GM21360 (cell line): ENCODE results near the gene FRMPD4.

Experiments
- ATAC-seq: cut with Tn5 transposase; IDR thresholded peaks from one replicate; pipeline ENCODE4 v1.9.1; 2021; ENCODE audit warnings: mild to moderate bottlenecking, moderate library complexity; ENCODE audit not compliant: unreplicated experiment

Gene FRMPD4

DNA sequence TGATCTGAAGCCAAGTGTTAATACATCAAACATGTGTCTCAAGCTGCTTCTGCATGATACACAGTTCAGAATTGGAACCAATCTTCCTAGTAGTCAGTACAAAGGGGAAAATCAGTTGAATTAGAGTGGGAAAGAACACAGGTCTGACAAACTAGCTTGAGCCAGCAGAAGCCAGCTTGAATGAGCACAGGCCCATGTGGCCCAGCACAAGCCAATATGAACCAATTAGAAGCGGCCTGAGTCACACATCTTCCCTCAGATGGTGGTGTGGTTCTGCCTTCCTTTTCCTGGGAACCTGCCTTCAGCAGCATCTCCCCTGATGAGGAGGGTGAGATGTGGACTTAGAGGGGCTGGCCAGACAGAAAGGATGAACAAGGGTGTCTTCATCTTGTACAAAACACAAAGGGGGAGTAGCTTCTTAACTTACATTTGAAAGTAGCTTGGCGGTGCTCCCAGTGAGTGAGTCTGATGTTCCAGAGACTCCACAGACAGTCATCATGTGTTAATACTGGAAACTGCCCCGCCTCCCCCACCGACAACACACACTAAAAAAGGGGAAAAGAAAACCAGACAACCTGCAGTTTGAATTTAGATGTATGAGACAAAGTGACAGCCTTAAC lies 72.0 kb downstream of the FRMPD4 start:
- no peak for ATAC-seq

GRCh38 chrX:12210971-12211370 lies 72.7 kb downstream of the FRMPD4 start:
- ATAC-seq: no peak

DNA sequence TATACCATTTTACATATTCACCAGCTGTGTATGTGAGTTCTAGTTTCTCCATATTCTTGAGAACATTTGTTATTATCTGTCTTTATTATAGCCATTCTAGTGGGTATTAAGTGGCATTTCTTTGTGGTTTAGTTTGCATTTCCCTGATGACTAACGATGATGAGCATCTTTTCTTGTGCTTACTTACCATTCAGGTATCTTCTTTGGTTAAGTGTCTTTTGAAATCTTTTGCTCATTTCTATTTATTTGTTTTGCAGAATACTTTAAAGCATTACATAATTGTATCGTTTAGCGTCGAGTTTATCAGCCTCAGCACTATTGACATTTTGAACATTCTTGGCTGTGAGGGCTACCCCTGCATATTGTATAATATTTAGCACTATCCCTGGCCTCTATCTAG lies 85.4 kb downstream of the FRMPD4 start:
- no peak for ATAC-seq

- no peak for ATAC-seq
Observed at GRCh38 chrX:12225107-12225506, 86.8 kb downstream of the FRMPD4 start.

- no peak for ATAC-seq
Observed at GRCh38 chrX:12227412-12228041, 89.3 kb downstream of the FRMPD4 start.

GRCh38 chrX:12228862-12229261 lies 90.6 kb downstream of the FRMPD4 start:
- no peak for ATAC-seq

DNA sequence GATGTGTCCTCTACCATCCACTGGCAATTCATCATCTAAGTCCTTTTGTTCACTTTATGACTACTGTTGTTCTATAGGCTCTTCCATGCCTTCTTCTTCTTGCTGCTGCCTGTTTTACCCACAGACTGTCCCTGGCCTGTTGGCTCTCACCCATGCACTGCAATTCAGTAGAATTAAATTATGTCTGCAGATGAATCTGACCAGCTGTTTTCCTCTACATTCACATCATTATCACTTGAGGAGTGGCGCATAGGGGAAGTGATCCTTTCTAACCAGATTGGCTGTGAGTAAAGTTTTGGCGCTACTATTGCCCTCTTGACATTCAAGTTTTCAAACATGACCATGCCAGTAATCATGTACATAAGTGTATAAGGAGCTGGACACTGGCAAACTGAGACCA lies 91.7 kb downstream of the FRMPD4 start:
- no peak for ATAC-seq

DNA sequence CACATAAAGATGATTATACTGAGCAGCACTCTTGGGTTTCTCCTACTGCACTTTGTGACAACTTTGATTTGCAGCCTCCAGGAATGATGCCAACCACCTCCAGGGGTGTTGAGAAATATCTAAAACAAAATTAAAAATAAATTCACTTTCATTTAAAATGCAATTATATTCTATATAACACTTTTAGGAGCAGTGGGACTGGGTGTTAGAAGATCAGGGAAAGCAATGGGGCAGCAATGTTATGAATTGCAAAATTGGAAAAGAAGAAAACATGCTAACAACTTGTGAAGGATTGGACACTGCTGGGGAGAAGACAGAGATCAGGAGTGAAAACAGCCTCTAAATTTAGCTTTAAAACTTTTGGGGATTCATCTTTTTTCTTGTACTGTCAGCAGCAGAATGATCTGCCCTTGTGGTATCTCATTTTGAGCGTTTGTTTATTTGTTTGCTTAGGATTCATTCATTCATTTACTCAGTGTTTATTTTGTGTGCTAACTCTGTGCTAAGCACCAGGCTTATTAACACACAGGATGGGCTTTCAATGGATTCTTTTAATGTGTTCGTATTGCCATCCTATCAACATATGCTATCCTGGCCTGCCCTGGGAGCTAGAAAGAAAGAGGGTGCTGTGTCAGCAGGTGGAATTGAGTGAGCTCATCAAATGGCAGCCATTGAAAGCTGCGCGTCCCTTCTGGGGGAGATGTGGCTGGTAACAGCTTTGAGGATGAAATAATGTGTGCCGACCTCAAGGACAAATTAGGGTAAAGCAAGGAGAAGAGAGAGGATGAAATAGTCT lies 96.5 kb downstream of the FRMPD4 start:
- no peak for ATAC-seq

DNA sequence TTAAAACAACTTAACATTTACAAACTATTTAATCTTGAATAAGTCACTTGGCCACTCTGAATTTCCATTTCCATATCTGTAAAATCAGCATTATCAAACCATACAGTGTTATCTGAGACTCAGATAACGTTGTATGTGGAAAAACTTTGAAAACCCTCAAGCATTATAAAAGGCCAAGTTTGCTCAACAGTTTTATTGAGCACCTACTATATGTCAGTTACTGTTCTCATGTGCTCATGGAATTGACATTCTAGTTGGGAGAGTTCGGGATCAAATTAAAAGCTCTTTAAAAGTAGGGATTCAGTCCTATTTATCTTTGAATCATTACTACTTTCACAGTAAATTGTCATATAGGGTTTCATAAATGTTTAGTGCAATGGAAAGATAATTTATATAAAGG lies 97.9 kb downstream of the FRMPD4 start:
- no peak for ATAC-seq

DNA sequence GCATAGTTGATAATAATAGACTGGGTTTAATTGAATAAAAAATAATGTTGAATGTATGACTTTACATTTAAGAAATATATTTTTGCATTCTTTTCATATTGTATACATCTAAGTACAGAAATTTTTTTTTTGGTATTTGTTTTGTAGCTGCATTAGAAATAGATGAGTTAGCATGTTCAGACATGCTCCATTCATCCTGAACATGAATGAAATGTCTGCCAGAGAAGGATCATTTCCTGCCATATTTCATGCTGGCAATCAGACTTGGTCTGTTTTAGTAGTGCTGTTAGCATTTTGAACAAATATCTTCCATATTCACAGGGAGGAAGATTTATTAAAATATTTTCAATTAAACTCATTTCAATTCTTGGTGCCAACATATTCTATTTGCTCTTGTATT lies 98.9 kb downstream of the FRMPD4 start:
- no peak for ATAC-seq

GRCh38 chrX:12237771-12238170 lies 99.5 kb downstream of the FRMPD4 start:
- no peak for ATAC-seq

GRCh38 chrX:12239356-12240082 lies 101.2 kb downstream of the FRMPD4 start:
- ATAC-seq: no peak

DNA sequence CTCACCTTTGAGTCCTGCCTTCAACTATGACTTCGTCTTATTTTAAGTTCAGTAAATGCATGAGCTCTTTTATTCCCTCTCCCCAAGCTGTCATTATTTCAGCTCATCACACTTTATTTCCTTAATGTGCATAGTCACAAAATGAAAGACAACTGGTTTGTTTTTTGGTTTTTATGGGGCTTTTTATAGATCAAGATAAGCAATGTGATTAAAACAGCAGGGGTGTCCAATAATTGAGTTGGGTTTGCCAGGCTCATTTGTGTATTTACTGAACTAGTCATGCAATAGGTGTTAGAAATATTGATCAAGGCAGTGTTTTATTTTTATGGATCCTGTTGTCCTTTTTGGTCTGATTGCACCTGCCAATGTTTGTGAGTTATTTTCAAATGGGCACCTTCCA lies 102.2 kb downstream of the FRMPD4 start:
- ATAC-seq: no peak

DNA sequence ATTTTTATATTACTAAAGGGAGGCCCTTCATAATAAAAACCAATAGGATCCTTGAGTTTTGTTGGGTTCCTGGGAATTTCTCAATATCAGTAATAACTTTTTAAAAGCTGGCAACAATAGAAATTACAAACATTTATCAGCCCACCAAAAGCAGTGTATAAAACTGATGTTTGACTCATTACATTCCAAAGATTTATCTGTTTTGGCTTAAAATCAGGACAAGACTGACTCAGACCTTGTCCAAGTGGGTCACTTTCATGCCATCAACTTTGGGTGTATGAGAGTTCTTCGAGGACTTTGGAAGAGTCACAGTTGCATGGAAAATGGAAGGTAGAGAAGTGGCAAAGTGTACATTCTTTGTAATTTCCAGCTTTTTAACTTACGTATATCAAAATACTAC lies 102.8 kb downstream of the FRMPD4 start:
- no peak for ATAC-seq

- no peak for ATAC-seq
Observed at GRCh38 chrX:12245650-12246645, 107.7 kb downstream of the FRMPD4 start.

GRCh38 chrX:12249997-12250396 lies 111.7 kb downstream of the FRMPD4 start:
- no peak for ATAC-seq

DNA sequence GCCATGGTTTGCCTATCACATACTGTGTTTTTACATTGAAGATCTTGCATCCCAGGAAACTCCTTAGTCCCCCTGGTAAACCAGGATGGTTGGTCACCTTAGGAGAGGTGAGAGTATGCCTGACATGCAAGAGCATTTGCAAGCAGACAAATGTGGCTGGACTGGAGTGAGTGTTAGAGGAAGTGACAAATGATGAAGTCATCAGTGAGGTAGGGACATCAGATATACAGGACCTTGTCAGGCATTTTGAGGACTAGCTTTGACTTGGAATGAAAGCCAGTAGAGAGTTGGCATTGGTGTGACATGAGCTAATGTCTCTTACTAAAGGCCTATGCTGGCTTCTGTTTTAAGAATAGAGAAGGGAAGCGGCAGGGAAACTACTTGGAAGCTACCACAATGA lies 124.9 kb downstream of the FRMPD4 start:
- no peak for ATAC-seq

DNA sequence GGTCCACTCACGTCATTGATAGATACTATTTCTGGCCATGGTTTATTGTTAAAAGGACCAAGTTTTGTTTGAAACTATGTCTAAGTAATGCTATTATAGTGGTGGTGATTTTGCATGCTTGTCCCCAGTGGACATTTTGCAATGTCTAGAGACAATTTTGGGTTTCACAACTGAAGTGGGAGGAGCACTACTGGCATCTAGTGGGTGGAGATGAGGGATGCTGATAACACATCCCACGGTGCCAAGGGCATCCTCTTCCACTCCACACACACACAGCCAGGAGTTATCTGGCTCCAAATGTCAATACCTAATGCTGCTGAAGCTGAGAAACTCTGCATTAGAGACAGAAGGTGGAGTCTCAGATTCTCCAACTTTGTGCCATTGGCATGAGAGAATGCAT lies 131.2 kb downstream of the FRMPD4 start:
- no peak for ATAC-seq

DNA sequence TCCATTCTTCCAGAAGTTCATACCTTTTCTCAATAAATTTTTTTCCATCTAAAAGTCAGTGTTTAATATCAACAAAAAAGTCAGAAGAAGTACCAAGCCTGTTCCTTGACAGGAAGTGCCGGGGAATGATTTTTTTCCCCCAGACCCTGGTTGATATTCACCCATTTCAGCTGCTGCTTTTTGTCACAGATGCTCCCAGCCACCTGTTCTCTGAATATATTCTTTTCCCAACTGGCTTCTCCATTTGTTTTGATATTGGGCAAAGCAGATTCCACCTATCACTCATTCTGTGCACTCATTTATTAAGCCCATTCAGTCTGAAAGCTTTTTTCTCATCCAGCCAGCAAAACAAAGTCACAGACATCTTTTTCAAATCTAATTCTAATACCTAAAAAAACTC lies 139.9 kb downstream of the FRMPD4 start:
- ATAC-seq: no peak

GRCh38 chrX:12282991-12283390 lies 144.7 kb downstream of the FRMPD4 start:
- no peak for ATAC-seq
